ENCODE results near the gene MRPS12. TPM values are rescaled to one million over a fixed set of nuclear protein-coding genes. Genes with fewer than 3 reads are reported as not detected.

The MRPS12 gene
- total and polyA plus RNA-seq, 2 of the 4 experiments (the other 2 are of a cell fraction): 26.7 to 75.4 TPM

DNA sequence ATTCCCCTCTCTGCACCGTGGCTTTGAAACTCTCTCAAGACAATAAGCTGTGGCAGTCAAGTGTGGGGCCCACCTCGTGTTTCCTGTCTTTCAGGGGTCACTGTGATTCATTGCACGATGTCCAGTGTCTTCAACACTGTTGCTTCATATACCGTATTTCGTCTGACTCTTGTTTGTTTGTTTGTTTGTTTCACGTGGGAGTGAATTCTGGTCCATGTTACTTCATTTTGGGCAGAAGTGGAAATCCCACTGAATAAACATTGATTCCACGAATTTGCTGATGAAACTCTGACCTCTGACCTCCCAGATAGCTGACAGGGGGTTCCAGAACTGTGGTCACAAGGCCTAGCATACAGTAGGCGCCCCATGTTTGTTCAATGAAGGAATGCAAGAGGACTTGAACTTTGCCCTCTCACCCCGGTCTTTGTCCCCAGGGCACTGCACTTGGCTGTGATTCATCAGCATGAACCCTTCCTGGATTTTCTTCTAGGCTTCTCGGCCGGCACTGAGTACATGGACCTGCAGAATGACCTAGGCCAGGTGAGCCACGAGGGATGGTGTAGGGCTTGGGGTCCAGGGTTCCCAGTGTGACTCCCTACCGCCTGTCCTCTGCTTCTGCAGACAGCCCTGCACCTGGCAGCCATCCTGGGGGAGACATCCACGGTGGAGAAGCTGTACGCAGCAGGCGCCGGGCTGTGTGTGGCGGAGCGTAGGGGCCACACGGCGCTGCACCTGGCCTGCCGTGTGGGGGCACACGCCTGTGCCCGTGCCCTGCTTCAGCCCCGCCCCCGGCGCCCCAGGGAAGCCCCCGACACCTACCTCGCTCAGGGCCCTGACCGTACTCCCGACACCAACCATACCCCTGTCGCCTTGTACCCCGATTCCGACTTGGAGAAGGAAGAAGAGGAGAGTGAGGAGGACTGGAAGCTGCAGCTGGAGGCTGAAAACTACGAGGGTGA lies 25.9 kb upstream of the MRPS12 start (continued):
- no peak for TF ChIP-seq BHLHE40 (IDR thresholded peaks at IDR 0.05; ENCODE audit: low read depth, low read length)

DNA sequence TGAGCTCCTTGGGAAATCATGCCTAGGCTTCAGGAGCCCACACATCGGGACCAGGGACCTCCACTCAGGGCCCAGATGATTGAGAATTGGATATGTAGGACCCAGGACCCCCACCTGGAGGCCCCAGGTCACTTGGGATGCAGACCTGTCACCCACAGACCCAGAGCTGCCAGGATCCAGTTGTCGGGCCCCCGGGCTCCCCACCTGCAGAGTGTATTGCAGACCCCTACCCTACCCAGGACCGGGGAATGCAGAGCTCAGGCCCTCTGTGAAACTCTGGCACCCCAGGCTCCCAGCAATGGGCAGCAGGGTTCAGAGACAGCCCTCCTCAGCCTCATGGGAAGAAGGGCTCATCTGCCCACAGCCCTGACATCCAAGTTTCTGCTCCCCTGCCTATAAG lies 25.1 kb upstream of the MRPS12 start:
- BruUV-seq (replicated peaks): no TSS peak
- no peak overlapping the region for H2BK120ac ChIP-seq (ENCODE audit: low read depth, low read length)
- H3K18ac ChIP-seq (ENCODE audit: low read depth, low read length): no peak overlapping the region
- no peak overlapping the region for H2BK20ac ChIP-seq (ENCODE audit: low read depth, low read length)
- no peak overlapping the region for H3K4me3 ChIP-seq (ENCODE audit: insufficient read depth, low read depth, low read length)
- in situ Hi-C loops (cut with MboI; ENCODE audit: low sequenced_read_pairs): loop anchor here (25.0 kb wide), 1 partner anchor 168 kb away; the partner anchor contains the start of gene CAPN12
- H3K4me1 ChIP-seq (ENCODE audit: control insufficient read depth, insufficient read depth, low read length): no peaks in the 10 kb centered on the region
- H4K20me1 ChIP-seq (ENCODE audit: insufficient read depth, low read length): no peaks in the 10 kb centered on the region; the same call in 1 of the 2 replicates
- no peak overlapping the region for H4K8ac ChIP-seq (ENCODE audit: low read depth in 2 of 2, low read length in 2 of 2)
- no peak overlapping the region for H4K91ac ChIP-seq (ENCODE audit: insufficient read depth, low read depth, low read length)
- DNase-seq: no peak
- no CpG with 5 or more reads among the region's 4 CpGs for WGBS, 2 experiments (ENCODE audit: extremely low coverage in 2 of 2, insufficient read length in 1 of 2)
- no peak overlapping the region for H4K5ac ChIP-seq (ENCODE audit: low read depth, low read length)
- H3K23ac ChIP-seq (ENCODE audit: low read depth, low read length): no peak overlapping the region
- H2BK5ac ChIP-seq (ENCODE audit: low read depth, low read length, poor library complexity, severe bottlenecking): no peak overlapping the region
- no peak for ATAC-seq (ENCODE audit: low read depth)
- no peak overlapping the region for H3K14ac ChIP-seq (replicated peaks; ENCODE audit: low read depth, low read length)
- dilution Hi-C loops (cut with HindIII; ENCODE audit: low sequenced_read_pairs, unreplicated experiment): no loop called here
- no peak overlapping the region for H2AK9ac ChIP-seq (replicated peaks; ENCODE audit: low read depth, low read length, poor library complexity)
- no peak overlapping the region for H3K4me2 ChIP-seq (ENCODE audit: low read depth, low read length)
- peaks cover 5 to 20% of the 10 kb centered on the region in 2 experiments; a peak in 3 of 4 replicates for H3K79me1 ChIP-seq (ENCODE audit: low read depth in 1 of 2, low read length in 2 of 2)
- H3K4ac ChIP-seq (ENCODE audit: low read depth, low read length): no peak overlapping the region
- H2BK15ac ChIP-seq (ENCODE audit: low read depth, low read length): no peak overlapping the region
- H3K56ac ChIP-seq (ENCODE audit: extremely low read depth, insufficient read depth, low read length): no peak overlapping the region
- intact Hi-C loops (cut with micrococcal nuclease): no loop called here
- ChIA-PET POLR2A (ENCODE audit: unreplicated experiment) (no interaction called here), CTCF (interaction anchor here (0.5 kb wide), 1 partner anchor 161 kb away, joined by 3 read pairs; no protein-coding TSS in a partner anchor)
- H3K27ac ChIP-seq (ENCODE audit: insufficient read depth, low read length): no peak overlapping the region
- H3K36me3 ChIP-seq (ENCODE audit: control insufficient read depth, insufficient read depth, low read length): peaks cover 25% of the 10 kb centered on the region
- H3K9ac ChIP-seq (ENCODE audit: low read depth, low read length): no peak overlapping the region
- no peak overlapping the region for H2AK5ac ChIP-seq (ENCODE audit: low read depth, low read length)
- H3K9me1 ChIP-seq (ENCODE audit: insufficient read depth, low read length): no peaks in the 10 kb centered on the region; the same call in 1 of the 2 replicates
- no peaks in the 10 kb centered on the region for H3K27me3 ChIP-seq (ENCODE audit: control insufficient read depth, insufficient read depth, low read length)
- H2AFZ ChIP-seq (replicated peaks; ENCODE audit: low read length, poor library complexity): no peak overlapping the region
- no peaks in the 10 kb centered on the region; the same call in 1 of the 2 replicates for H3K9me3 ChIP-seq (ENCODE audit: control insufficient read depth, insufficient read depth, low read length)
- TF ChIP-seq NFE2L2 (IDR thresholded peaks at IDR 0.05; ENCODE audit: low read depth, low read length): no peak
- no peak for TF ChIP-seq RAD21 (IDR thresholded peaks at IDR 0.05; ENCODE audit: low read length)
- TF ChIP-seq POLR2A (IDR thresholded peaks at IDR 0.05; ENCODE audit: low read depth, low read length): no peak
- TF ChIP-seq CHD1 (IDR thresholded peaks at IDR 0.05; ENCODE audit: low read depth, low read length): no peak
- TF ChIP-seq MAFK (IDR thresholded peaks at IDR 0.05; ENCODE audit: low read depth, low read length): no peak
- TF ChIP-seq MXI1 (IDR thresholded peaks at IDR 0.05; ENCODE audit: borderline replicate concordance, low read depth, low read length): no peak
- TF ChIP-seq RCOR1 (IDR thresholded peaks at IDR 0.05; ENCODE audit: insufficient replicate concordance, low read length): no peak
- no peak for TF ChIP-seq USF2 (IDR thresholded peaks at IDR 0.05; ENCODE audit: low read depth, low read length)
- no peak for TF ChIP-seq MAZ (IDR thresholded peaks at IDR 0.05; ENCODE audit: borderline replicate concordance, low read depth, low read length)
- TF ChIP-seq, protein P1, sequence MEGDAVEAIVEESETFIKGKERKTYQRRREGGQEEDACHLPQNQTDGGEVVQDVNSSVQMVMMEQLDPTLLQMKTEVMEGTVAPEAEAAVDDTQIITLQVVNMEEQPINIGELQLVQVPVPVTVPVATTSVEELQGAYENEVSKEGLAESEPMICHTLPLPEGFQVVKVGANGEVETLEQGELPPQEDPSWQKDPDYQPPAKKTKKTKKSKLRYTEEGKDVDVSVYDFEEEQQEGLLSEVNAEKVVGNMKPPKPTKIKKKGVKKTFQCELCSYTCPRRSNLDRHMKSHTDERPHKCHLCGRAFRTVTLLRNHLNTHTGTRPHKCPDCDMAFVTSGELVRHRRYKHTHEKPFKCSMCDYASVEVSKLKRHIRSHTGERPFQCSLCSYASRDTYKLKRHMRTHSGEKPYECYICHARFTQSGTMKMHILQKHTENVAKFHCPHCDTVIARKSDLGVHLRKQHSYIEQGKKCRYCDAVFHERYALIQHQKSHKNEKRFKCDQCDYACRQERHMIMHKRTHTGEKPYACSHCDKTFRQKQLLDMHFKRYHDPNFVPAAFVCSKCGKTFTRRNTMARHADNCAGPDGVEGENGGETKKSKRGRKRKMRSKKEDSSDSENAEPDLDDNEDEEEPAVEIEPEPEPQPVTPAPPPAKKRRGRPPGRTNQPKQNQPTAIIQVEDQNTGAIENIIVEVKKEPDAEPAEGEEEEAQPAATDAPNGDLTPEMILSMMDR (conservative IDR thresholded peaks at IDR 0.05; ENCODE audit: low read depth, low read length): no peak
- TF ChIP-seq CEBPB (IDR thresholded peaks at IDR 0.05; ENCODE audit: low read depth, low read length): no peak
